GM12892 (cell line): Measurements from ENCODE around the gene ANO2.

ENCODE experiments used
- DNase-seq: peaks from one replicate; pipeline ENCODE4 v3.0.0; 2011; ENCODE audit not compliant: insufficient read length
- FAIRE-seq: peaks from 2 replicates; lab custom pipeline; 2011; peaks lifted over from hg19 to GRCh38; lab: Jason Lieb, UNC
- POLR2A ChIP-seq: IDR thresholded peaks from 2 replicates; pipeline ENCODE4 v1.6.1; 2011; ENCODE audit warnings: low read depth, low read length, control low read depth
- POLR2AphosphoS5 ChIP-seq: IDR thresholded peaks from 2 replicates; pipeline ENCODE4 v1.6.1; 2011; ENCODE audit warnings: low read depth, low read length, control low read depth
- TAF1 ChIP-seq: IDR thresholded peaks from 2 replicates; pipeline ENCODE4 v1.6.1; 2011; ENCODE audit warnings: low read depth, mild to moderate bottlenecking, control low read depth, low read length, borderline replicate concordance

The ANO2 gene

DNA sequence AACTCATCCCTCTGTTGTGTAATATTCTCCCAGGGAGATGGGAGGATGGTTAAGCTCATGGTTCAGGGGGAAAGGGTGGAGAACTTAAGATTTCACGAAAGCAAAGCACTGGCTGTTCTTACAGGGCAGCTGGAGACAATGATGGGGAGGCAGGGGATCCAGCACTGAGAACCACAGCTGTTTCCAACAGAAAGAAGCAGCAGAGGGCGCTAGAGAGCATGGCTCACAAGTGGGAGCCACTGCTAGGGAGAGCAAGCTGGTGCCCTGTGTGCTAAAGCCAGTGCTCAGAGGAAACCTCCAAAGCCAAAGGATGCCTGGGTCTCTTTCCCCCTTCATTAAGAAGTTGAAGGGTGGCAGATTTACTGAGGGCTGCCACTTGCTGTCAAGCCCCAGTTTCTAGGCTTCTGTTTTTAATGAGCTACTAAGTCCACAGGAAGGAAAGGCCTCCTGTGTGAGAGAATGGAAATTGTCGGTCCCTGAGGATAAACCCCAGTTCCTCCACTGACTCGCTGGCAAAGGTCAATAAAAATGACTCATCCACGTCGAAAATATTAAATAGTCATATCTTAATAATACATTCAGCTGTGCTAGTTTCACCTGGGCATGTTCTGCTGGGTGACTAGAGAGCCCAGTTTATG, 199.7 kb downstream of the ANO2 start:
- DNase-seq (peak; percentile 23), FAIRE-seq (no peak)
- TF ChIP-seq POLR2A: no peak
- TF ChIP-seq TAF1: no peak
- TF ChIP-seq POLR2AphosphoS5: no peak

DNA sequence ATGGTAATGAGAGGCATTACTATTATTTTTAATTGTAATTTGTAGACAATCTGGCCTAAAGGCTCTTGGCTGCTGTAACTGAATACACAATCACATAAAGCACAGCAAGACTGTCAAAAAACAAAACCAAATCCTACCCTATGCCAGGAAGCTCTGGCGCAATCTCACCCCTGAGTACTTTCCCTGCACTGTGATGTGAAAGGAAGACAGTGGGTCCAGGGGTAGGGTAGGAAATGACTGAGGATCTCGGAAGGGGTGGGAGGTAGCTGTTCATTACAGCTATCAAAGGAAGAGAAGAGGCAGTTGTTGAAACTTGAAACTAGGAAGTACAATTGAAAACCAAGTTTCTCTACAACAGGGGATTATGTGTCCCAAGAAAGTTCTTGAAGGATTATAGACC, 202.8 kb downstream of the ANO2 start:
- no peak for DNase-seq
- TF ChIP-seq POLR2A (no peak), TAF1 (no peak), POLR2AphosphoS5 (no peak)
- FAIRE-seq: no peak

DNA sequence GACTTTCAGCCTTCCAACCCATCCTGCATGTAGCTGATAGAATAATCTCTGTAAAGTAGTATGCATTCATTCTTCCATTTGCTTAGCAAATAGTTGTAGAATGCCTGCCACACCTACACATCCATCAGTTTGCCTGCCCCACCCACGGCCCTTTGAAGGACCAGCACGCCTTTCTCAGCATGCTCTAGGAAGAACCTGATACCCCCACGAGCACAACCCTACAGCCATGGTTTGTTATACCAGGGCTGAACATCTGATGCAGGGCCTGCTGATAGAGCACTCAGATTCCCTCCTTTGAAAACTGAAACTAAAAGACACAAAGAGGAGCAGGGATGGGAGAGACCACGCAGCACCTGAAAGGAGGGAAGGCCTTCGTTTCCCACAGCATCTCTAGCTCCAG, 205.1 kb downstream of the ANO2 start:
- TF ChIP-seq POLR2A (no peak), TAF1 (no peak), POLR2AphosphoS5 (no peak)
- FAIRE-seq (no peak), DNase-seq (no peak)

DNA sequence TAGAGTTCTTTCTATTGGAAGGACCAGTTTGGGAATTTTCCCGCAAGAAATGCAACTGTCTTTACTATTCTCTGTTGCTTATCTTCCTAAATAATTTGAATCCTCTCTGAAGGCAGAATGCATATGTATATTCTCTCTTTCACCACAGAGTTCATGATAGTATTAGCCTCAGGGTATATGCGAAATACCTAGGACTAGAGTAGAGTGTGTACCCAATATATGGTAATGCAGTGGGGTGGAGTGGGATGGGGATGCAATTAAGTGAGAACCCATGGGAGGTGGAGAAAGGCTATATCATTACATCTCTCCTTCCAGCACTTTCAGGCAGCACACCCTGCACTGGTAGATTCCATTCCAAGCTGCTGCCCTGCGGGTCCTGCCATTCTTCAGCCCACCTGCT, 207.3 kb downstream of the ANO2 start:
- TF ChIP-seq TAF1 (no peak), POLR2A (no peak), POLR2AphosphoS5 (no peak)
- DNase-seq (no peak), FAIRE-seq (no peak)

DNA sequence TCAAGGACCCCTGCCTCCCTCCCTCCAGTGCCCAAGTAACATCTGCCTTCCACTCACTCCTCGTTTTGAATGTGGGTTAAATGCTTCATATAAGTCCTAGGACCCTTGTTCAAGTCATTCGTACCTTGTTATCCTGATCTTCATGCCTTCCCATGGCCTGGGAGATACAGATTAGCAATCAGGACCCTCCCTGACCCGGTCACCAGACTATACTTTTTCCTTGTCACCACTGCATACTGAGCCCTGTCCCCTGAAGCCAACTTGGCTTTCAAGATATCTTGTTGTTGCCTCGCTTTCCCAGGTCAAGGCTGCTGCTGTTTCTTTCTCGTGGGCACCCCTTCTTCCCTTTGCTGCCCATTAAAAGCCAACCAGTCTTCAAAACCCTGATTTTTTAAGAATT, 208.5 kb downstream of the ANO2 start:
- TF ChIP-seq POLR2AphosphoS5 (no peak), TAF1 (no peak), POLR2A (no peak)
- FAIRE-seq (no peak), DNase-seq (no peak)

DNA sequence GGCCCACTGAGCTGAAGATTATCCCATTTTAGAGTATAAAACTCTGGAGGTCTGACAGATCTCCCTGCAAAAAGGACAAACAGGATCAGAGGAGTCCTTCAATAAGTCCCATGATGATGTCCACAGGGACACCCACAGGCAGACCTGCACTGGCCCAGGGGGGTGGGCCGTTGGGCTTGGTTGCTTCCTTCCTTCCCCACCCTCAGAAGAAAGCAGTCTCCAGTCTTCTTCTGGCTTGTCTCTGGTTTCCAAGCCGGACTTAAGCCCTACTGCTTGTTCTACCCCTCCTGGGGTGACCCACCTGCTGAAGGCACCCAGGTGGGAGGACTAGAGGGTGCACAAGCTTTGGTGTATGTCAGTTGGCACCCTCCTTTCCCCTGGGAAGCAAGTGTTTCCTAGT, 209.0 kb downstream of the ANO2 start:
- FAIRE-seq (no peak), DNase-seq (no peak)

DNA sequence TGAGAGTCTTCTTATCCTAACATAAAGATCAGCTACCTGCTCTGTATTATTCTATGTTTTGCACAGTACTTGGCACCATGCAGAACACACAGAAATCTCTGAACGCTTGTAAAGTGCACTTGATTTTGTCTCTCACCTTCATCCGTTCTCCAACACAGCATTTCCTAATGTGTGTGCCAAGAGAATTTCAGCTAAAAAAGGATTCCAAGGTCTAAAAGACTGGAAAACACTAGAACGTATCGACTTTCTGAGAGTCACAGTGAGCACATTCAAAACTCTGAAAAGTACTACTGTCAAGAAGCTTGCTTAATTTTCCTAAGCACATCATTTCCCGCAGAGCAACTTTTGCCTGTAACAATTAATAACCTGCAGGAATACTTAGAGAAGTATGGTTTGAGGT, 211.1 kb downstream of the ANO2 start:
- no peak for DNase-seq
- no peak for FAIRE-seq
- no peak for TF ChIP-seq POLR2AphosphoS5
- TF ChIP-seq TAF1: no peak
- TF ChIP-seq POLR2A: no peak

More for the DNA sequence above, 209.0 kb downstream of the ANO2 start:
- TF ChIP-seq TAF1 (no peak), POLR2A (no peak), POLR2AphosphoS5 (no peak)

DNA sequence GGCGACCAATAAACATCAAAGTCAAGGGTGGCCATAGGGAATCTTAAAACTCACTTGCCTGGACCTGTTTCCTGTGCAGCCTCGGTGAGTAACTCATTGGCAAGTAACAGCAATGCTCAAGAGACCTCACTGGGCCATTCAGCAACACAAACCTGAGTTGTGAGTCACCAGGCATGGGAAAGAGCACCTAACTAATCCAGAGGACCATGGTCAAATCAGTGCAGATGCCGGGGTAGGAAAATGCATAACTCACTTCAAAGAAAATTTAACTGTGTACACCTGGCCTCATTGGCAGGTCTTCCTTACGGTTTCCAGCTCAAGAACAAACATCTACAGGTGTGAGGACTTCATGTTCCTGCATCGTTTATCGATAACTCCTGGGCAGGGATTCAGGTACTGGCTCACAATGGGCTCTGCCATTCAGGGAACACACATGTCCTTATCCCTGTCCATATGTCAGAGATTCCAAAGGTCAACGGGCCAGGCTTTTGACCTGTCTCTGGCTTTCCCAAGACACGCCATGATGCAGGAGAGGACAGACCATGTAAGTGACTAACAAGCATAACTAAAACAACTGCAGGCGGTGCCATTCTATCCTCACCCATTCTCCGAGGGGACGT, 211.8 kb downstream of the ANO2 start:
- DNase-seq (no peak), FAIRE-seq (no peak)
- TF ChIP-seq POLR2AphosphoS5: no peak
- TF ChIP-seq POLR2A: no peak

DNA sequence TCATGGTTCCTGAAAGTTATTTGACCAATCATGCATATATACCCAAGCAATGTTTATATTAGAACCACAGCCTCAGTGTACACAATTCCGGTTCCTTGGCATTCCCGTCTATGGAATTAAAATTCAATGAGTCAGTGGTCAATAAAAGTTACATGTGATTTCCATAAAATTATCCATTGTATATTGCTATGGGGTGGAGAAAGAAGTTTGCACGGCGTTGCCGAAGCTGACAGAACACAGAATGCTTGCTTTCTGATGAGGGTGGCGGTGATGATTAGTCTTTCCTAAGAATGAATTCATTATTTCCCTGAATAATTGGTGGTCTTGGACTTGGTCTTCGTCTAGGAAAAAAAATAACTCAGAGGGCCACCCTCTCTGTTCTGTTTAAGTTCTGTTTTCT, 214.1 kb downstream of the ANO2 start:
- TF ChIP-seq TAF1: no peak
- TF ChIP-seq POLR2A: no peak
- TF ChIP-seq POLR2AphosphoS5: no peak
- FAIRE-seq: no peak
- DNase-seq: no peak

DNA sequence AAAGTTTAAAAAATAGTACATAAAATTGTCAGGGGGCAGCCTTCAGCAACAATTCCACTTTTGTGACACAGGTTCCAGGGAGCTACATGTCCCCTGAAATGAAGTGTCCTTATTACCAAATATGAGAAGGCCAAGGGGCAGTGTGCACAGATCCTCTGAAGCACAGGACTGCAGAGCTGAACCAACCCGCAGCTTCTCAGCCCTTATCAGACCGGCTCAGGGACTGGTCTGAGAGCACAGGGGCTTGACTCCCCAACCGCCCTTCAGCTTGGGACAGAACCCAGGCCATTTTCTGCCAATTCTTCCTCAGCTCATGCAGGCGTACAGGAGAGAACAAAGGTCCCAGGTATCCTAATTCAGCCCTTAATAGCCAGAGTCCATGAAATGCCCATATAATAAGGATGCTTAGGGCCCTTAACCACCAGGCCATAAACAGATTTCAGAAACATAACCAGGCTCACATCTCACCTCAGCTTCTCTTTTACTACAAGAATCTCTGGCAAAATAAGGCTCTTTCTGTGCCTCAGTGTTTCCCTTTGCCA, 221.3 kb downstream of the ANO2 start:
- TF ChIP-seq POLR2AphosphoS5: no peak
- no peak for TF ChIP-seq POLR2A
- no peak for TF ChIP-seq TAF1
- FAIRE-seq (no peak), DNase-seq (no peak)

DNA sequence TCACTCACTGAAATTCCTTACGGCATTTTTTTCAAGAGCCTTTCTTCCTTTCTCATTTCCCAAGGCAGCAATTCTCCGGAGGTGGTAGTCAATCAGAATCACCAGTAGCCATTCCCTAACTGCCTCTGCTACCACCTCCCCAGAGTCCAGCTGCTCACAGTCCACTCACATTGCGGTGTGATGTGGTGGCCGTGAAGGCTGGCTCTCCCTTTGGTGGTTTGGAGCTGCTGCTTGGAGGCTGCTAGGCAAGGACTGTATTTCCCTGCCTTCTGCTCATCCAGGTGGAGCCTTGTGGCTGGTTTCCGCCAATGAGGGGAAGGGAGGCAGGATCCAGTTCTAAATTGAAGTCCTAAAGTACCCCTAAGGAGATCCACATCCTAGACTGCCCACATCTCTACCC, 222.0 kb downstream of the ANO2 start:
- FAIRE-seq (no peak), DNase-seq (no peak)
- TF ChIP-seq TAF1 (no peak), POLR2A (no peak), POLR2AphosphoS5 (no peak)
